ENCODE results near the gene CTRB1. TPM values are rescaled to one million over a fixed set of nuclear protein-coding genes. Genes with fewer than 3 reads are reported as not detected.

Gene CTRB1
- total and polyA plus RNA-seq, 2 of the 13 experiments (the other 11 are each of a cell fraction or from before 2014, with no cell fraction given) = not detected

DNA sequence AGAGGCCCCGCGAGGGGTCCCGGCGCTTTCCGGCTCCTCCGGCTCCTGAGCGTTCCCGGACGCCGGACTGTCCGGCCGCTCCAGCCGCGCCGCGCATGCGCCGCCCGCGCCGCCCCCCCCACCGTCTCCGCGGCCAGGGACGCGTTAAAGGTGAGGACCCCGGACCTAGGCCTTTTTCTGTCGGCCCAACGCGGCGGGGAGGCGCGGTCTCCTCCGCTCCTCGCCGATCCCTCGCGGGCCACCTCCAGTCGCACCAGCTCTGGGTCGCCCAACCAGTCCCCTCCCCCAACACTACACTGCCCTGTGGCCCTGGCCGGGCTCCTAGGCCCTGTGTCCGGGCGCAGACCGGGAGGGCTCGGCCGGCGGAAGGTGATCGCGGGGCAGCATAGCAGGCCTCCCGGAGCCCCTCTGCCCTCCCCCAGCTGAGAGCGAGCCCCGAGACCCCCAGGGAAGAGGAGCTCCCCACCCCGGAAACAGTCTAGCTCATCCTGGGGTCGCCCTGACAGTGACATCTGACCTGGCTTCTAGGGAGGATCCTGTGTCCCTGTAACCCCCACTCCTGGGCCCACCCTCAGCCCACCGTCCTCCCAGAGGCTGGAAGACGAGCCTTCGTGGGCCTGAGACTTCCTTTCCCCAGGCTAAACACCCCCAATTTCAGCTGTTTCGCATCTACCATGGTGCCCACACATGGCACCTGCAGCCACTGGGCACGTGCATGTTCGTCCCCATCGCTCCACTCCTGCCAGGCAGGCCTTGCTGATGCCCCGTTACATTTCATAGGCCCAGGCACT is 47.3 kb downstream of the CTRB1 start (continued):
- no peak for TF ChIP-seq ZNF20 (CRISPR knock-in tag; IDR thresholded peaks at IDR 0.05)
- TF ChIP-seq, protein P1, sequence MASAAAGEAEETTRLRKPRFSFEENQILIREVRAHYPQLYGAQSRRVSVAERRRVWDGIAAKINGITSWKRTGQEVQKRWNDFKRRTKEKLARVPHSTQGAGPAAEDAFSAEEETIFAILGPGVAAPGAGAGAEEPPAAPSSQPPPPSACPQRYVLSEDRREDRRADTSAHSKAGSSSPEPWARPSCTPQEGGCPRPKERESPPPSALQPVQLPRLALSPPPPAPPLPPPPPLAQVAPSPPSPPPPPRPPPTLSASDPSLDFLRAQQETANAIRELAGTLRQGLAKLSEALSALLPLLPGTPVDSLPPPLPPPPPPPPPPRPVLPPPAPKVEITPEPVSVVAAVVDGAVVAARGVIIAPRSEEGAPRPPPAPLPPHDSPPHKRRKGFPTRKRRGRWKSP (CRISPR knock-in tag; IDR thresholded peaks at IDR 0.05) = 0 out of 2 replicates have a peak, but pooled peaks have one; percentile 26
- peak; percentile 60; the same call in 1 of the 2 replicates for TF ChIP-seq ZNF747 (CRISPR knock-in tag; IDR thresholded peaks at IDR 0.05; ENCODE audit: borderline replicate concordance)
- peak; percentile 37 for TF ChIP-seq HNRNPLL (IDR thresholded peaks at IDR 0.05; ENCODE audit: low read depth, low read length, poor library complexity, severe bottlenecking)
- no peak for TF ChIP-seq NCOA5 (CRISPR knock-in tag; IDR thresholded peaks at IDR 0.05)
- TF ChIP-seq SYNCRIP (IDR thresholded peaks at IDR 0.05; ENCODE audit: insufficient read depth, low read depth, low read length) = no peak
- no peak for TF ChIP-seq HDAC6 (IDR thresholded peaks at IDR 0.05; ENCODE audit: low read depth, low read length)
- TF ChIP-seq, protein P2, sequence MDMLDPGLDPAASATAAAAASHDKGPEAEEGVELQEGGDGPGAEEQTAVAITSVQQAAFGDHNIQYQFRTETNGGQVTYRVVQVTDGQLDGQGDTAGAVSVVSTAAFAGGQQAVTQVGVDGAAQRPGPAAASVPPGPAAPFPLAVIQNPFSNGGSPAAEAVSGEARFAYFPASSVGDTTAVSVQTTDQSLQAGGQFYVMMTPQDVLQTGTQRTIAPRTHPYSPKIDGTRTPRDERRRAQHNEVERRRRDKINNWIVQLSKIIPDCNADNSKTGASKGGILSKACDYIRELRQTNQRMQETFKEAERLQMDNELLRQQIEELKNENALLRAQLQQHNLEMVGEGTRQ (IDR thresholded peaks at IDR 0.05; ENCODE audit: low read depth, low read length) = no peak
- TF ChIP-seq, protein P2 (CRISPR knock-in tag; IDR thresholded peaks at IDR 0.05; ENCODE audit: borderline replicate concordance) = no peak
- no peak; the same call in 1 of the 2 replicates for TF ChIP-seq PAX8 (CRISPR knock-in tag; IDR thresholded peaks at IDR 0.05; ENCODE audit: borderline replicate concordance)
- no peak for TF ChIP-seq ZFP36L2 (CRISPR knock-in tag; IDR thresholded peaks at IDR 0.05)
- TF ChIP-seq ZBTB33 (CRISPR knock-in tag; IDR thresholded peaks at IDR 0.05) = peak; percentile 6; the same call in 1 of the 2 replicates
- TF ChIP-seq ZNF776 (CRISPR knock-in tag; IDR thresholded peaks at IDR 0.05) = peak; percentile 83
- TF ChIP-seq, protein P3, sequence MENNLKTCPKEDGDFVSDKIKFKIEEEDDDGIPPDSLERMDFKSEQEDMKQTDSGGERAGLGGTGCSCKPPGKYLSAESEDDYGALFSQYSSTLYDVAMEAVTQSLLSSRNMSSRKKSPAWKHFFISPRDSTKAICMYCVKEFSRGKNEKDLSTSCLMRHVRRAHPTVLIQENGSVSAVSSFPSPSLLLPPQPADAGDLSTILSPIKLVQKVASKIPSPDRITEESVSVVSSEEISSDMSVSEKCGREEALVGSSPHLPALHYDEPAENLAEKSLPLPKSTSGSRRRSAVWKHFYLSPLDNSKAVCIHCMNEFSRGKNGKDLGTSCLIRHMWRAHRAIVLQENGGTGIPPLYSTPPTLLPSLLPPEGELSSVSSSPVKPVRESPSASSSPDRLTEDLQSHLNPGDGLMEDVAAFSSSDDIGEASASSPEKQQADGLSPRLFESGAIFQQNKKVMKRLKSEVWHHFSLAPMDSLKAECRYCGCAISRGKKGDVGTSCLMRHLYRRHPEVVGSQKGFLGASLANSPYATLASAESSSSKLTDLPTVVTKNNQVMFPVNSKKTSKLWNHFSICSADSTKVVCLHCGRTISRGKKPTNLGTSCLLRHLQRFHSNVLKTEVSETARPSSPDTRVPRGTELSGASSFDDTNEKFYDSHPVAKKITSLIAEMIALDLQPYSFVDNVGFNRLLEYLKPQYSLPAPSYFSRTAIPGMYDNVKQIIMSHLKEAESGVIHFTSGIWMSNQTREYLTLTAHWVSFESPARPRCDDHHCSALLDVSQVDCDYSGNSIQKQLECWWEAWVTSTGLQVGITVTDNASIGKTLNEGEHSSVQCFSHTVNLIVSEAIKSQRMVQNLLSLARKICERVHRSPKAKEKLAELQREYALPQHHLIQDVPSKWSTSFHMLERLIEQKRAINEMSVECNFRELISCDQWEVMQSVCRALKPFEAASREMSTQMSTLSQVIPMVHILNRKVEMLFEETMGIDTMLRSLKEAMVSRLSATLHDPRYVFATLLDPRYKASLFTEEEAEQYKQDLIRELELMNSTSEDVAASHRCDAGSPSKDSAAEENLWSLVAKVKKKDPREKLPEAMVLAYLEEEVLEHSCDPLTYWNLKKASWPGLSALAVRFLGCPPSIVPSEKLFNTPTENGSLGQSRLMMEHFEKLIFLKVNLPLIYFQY (CRISPR knock-in tag; IDR thresholded peaks at IDR 0.05; ENCODE audit: borderline replicate concordance) = peak; percentile 76; the same call in 1 of the 2 replicates
- TF ChIP-seq MTF2 (CRISPR knock-in tag; IDR thresholded peaks at IDR 0.05; ENCODE audit: borderline replicate concordance) = 0 out of 2 replicates have a peak, but pooled peaks have one; percentile 66
- TF ChIP-seq PAWR (CRISPR knock-in tag; IDR thresholded peaks at IDR 0.05; ENCODE audit: borderline replicate concordance) = 0 out of 2 replicates have a peak, but pooled peaks have one; percentile 45
- no peak for TF ChIP-seq ZNF367 (CRISPR knock-in tag; IDR thresholded peaks at IDR 0.05; ENCODE audit: borderline replicate concordance)
